Spleen (tissue), 11 donors: ENCODE results near the gene ERI3. TPM values are rescaled to one million over a fixed set of nuclear protein-coding genes. Genes with fewer than 3 reads are reported as not detected.

Source experiments
- DNase-seq: peaks from one replicate; pipeline ENCODE4 v3.0.0-alpha.2; 2020
- H3K27ac ChIP-seq, 8 donors: fragments of 200-600 bp; sonication (generic) in 7 of 8; 1 replicate in 4 of 8; 2 replicates in 4 of 8; pipeline versions ENCODE4 v1.5.0 to v1.8.0; 2016 to 2021; ENCODE audit warnings: inconsistent platforms in 4 of 8, mild to moderate bottlenecking in 4 of 8, moderate library complexity in 1 of 8
- H3K27me3 ChIP-seq, 7 donors: fragments of 200-600 bp; sonication (generic) in 6 of 7; replicated peaks in 1 of 7; 1 replicate in 4 of 7; 2 replicates in 3 of 7; pipeline versions ENCODE4 v1.5.0 to v1.8.0; 2016 to 2021; ENCODE audit warnings: inconsistent platforms in 3 of 7, mild to moderate bottlenecking in 1 of 7
- H3K36me3 ChIP-seq, 6 donors: fragments of 200-600 bp; sonication (generic) in 5 of 6; 1 replicate in 4 of 6; 2 replicates in 2 of 6; pipeline versions ENCODE4 v1.5.0 to v1.8.0; 2016 to 2021; ENCODE audit warnings: inconsistent platforms in 2 of 6
- H3K4me1 ChIP-seq, 6 donors: fragments of 200-600 bp; sonication (generic) in 5 of 6; 1 replicate in 3 of 6; 2 replicates in 3 of 6; pipeline versions ENCODE4 v1.5.0 to v1.8.0; 2016 to 2021; ENCODE audit warnings: inconsistent platforms in 3 of 6
- H3K4me3 ChIP-seq, 8 donors: fragments of 200-600 bp; sonication (generic) in 7 of 8; 1 replicate in 4 of 8; 2 replicates in 4 of 8; pipeline versions ENCODE4 v1.5.0 to v1.8.0; 2016 to 2021; ENCODE audit warnings: inconsistent platforms in 4 of 8, mild to moderate bottlenecking in 4 of 8, moderate library complexity in 2 of 8
- H3K9me3 ChIP-seq, 8 donors: fragments of 200-600 bp; sonication (generic) in 7 of 8; 1 replicate in 4 of 8; 2 replicates in 4 of 8; pipeline versions ENCODE4 v1.5.0 to v1.8.0; 2016 to 2021; ENCODE audit warnings: inconsistent platforms in 4 of 8
- POLR2A ChIP-seq, 3 donors: fragments of 450-650 bp; IDR thresholded peaks; one replicate each; pipeline ENCODE4 v1.5.1; 2017; ENCODE audit warnings: antibody characterized with exemption in 3 of 3, mild to moderate bottlenecking in 1 of 3
- POLR2AphosphoS5 ChIP-seq, 3 donors: sonication (generic); formaldehyde crosslinking; IDR thresholded peaks; one replicate each; pipeline ENCODE4 v1.5.1; 2017; ENCODE audit warnings: antibody characterized with exemption in 3 of 3
- WGBS, 5 donors: extraction: QIAGEN DNeasy Blood & Tissue Kit in 3 of 5; methylation state at CpG; one replicate each; pipeline versions ENCODE4 v1.1.5 to v1.1.7; 2013 to 2018; 5-methylcytosine and 5-hydroxymethylcytosine counted together
- intact Hi-C: fragments of 100-400 bp; cut with DNase I; formaldehyde crosslinking; loops from one replicate; pipeline ENCODE4 v1.15.0; 2023; ENCODE audit warnings: low total_unique reads
- polyA plus RNA-seq, 3 donors: library from polyadenylated mRNA; stranded (reverse); fragments of 200-250 nt; gene quantifications; one replicate each; pipeline ENCODE4 v1.2.1, GENCODE V29; 2013
- total RNA-seq, 7 donors: library from RNA; depleted of rRNA in 3 of 7; stranded (reverse); fragments of >200 nt in 3 of 7; fragmentation: NEBNext Ultra II Directional in 4 of 7; extraction: Animal tissue kit (Norgen Biotek cat#: 25700) in 4 of 7; gene quantifications; one replicate each; pipeline versions ENCODE4 v1.1.0 to v1.2.1, GENCODE V29; 2016 to 2021
- TF ChIP-seq, protein P1 (sequence below), 11 experiments: fragments of 200-600 bp in 7 of 11; fragments of 450-650 bp in 4 of 11; sonication (generic) in 4 of 11; IDR thresholded peaks in 8 of 11; conservative IDR thresholded peaks in 3 of 11; 1 replicate in 7 of 11; 2 replicates in 4 of 11; pipeline versions ENCODE4 v1.4.0 to v1.8.0; 2016 to 2021; ENCODE audit warnings: antibody characterized with exemption in 11 of 11, inconsistent platforms in 4 of 11, mild to moderate bottlenecking in 1 of 11
- donor health status: healthy with polysubstance abuse.
- donor health status: DM: no; HTN: no; CAD: no; lungs with moderate emphysema.
- donor health status: DM: no; HTN: no; CAD: no.
- donor health status: Bipolar disorder and iron deficiency.
- donor health status: healthy.
- donor health status: DM: no; HTN: no; CAD: no.
- donor health status: DM: yes; HTN: yes; CAD: no.

Gene ERI3
- total and polyA plus RNA-seq, 10 donors = 20.1 to 41.1 (median 27.3) TPM

DNA sequence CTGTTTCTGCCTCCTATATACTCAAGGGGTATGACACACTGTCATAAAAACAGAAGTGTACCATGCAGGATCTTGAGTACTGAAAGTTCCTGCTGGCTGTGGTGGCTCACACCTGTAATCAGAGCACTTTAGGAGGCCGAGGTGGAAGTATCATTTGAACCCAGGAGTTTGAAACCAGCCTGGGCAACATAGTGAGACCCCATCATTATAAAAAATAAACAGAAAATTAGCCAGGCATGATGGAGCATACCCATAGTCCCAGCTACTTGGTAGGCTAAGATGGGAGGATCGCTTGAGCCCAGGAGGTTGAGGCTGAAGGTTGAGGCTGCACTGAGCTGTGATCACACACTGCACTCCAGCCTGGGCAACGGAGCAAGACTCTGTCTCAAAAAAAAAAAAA lies 20.1 kb downstream of the ERI3 start:
- no peak overlapping the region for H3K4me3 ChIP-seq
- 92 to 99% (median 97%) methylated on average over 3 of the region's 3 CpGs for WGBS, 5 donors
- TF ChIP-seq POLR2AphosphoS5 (IDR thresholded peaks at IDR 0.05) (no peak), POLR2A (IDR thresholded peaks at IDR 0.05) (no peak)
- TF ChIP-seq, protein P1, sequence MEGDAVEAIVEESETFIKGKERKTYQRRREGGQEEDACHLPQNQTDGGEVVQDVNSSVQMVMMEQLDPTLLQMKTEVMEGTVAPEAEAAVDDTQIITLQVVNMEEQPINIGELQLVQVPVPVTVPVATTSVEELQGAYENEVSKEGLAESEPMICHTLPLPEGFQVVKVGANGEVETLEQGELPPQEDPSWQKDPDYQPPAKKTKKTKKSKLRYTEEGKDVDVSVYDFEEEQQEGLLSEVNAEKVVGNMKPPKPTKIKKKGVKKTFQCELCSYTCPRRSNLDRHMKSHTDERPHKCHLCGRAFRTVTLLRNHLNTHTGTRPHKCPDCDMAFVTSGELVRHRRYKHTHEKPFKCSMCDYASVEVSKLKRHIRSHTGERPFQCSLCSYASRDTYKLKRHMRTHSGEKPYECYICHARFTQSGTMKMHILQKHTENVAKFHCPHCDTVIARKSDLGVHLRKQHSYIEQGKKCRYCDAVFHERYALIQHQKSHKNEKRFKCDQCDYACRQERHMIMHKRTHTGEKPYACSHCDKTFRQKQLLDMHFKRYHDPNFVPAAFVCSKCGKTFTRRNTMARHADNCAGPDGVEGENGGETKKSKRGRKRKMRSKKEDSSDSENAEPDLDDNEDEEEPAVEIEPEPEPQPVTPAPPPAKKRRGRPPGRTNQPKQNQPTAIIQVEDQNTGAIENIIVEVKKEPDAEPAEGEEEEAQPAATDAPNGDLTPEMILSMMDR (IDR thresholded peaks at IDR 0.05 in 8 of 11, conservative IDR thresholded peaks at IDR 0.05 in 3 of 11) = no peak
- intact Hi-C loops = no loop called here
- no peak for DNase-seq
- H3K36me3 ChIP-seq = peaks cover 0 to 96% (median 45%) of the 10 kb centered on the region in 6 donors
- H3K27ac ChIP-seq = no peak overlapping the region
- peaks cover 0 to 7% (median 0%) of the 10 kb centered on the region in 8 donors for H3K9me3 ChIP-seq
- no peaks in the 10 kb centered on the region for H3K4me1 ChIP-seq
- H3K27me3 ChIP-seq = no peaks in the 10 kb centered on the region

DNA sequence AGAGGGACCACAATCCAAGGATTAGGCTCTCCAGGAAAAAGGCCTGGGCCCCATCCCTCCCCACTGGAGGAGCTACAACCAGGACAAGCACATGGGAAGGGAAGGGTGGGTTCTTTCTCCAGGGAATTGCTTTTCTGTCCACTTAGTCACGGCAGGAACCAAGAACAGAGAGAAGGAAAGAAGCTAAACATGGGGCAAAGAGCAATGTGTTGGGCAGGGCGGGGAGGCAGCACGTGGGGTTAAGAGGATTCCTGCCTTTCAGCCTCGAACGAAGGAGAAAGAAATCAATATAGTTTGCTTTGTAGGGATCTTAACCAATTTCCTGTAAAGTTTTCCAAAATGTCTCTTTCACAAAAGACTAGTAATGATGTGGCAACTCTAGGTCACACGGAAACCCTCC lies 21.7 kb downstream of the ERI3 start:
- peaks cover 0 to 84% (median 37%) of the 10 kb centered on the region in 6 donors for H3K36me3 ChIP-seq
- no peak for DNase-seq
- no peak overlapping the region for H3K27ac ChIP-seq
- intact Hi-C loops = no loop called here
- H3K4me1 ChIP-seq = no peaks in the 10 kb centered on the region
- WGBS, 5 donors = 71 to 93% (median 89%) methylated on average over 6 of the region's 6 CpGs
- H3K27me3 ChIP-seq = no peaks in the 10 kb centered on the region
- no peak overlapping the region for H3K4me3 ChIP-seq
- no peak for TF ChIP-seq POLR2A (IDR thresholded peaks at IDR 0.05)
- TF ChIP-seq, protein P1 (IDR thresholded peaks at IDR 0.05 in 8 of 11, conservative IDR thresholded peaks at IDR 0.05 in 3 of 11) = no peak
- TF ChIP-seq POLR2AphosphoS5 (IDR thresholded peaks at IDR 0.05) = no peak
- peaks cover 0 to 4% (median 0%) of the 10 kb centered on the region in 8 donors for H3K9me3 ChIP-seq

DNA sequence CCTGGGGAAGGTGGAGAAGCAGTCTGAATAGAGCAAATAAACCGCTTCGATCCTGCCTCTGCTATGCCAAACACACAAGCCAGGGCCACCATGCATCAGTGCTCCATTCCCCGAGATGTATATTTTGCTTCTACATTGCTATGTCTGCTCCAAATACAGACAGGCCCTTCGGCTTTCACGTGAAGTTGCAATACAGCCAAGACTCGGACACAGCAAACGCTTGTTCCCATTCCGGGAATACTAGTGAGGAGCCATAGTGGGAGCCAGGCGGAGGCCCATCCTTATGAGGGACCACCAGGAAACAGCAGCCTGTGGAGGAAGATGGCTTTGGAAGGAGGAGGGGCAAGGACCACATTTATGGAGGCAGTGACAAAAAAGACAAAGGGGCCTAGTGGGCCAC lies 22.6 kb downstream of the ERI3 start:
- peaks cover 0 to 77% (median 30%) of the 10 kb centered on the region in 6 donors for H3K36me3 ChIP-seq
- 96 to 100% (median 97%) methylated on average over 9 of the region's 9 CpGs for WGBS, 5 donors
- no peaks in the 10 kb centered on the region for H3K27me3 ChIP-seq
- no peaks in the 10 kb centered on the region for H3K4me1 ChIP-seq
- no peaks in the 10 kb centered on the region for H3K9me3 ChIP-seq
- H3K4me3 ChIP-seq = no peak overlapping the region
- no peak overlapping the region for H3K27ac ChIP-seq
- DNase-seq = no peak
- TF ChIP-seq, protein P1 (IDR thresholded peaks at IDR 0.05 in 8 of 11, conservative IDR thresholded peaks at IDR 0.05 in 3 of 11) = no peak
- TF ChIP-seq POLR2A (IDR thresholded peaks at IDR 0.05) (no peak), POLR2AphosphoS5 (IDR thresholded peaks at IDR 0.05) (no peak)
- intact Hi-C loops = no loop called here

DNA sequence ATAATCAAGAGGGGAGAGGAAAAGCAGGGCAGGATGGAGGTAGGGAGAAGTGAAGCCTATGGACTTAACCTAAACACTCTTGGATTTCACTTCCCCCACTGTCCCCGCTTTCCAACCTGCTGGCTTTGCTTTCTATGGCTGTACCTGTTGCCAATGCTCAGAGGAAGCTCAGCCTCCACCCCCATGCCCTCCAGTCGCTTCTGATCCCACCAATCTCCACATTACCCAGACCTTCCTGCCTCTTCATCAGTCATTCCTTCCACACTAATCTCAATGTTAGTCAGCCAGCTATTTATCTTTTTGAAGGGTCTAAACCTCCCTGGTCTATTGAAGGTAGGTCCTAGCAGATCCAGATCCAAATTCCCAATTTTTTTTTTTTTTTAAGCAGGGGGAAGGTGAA lies 24.1 kb downstream of the ERI3 start:
- Histone ChIP-seq H3K27me3 (no peaks in the 10 kb centered on the region), H3K4me3 (no peak overlapping the region), H3K36me3 (peaks cover 0 to 76% (median 20%) of the 10 kb centered on the region in 6 donors), H3K27ac (no peak overlapping the region), H3K4me1 (no peaks in the 10 kb centered on the region), H3K9me3 (no peaks in the 10 kb centered on the region)
- no peak for DNase-seq
- intact Hi-C loops = no loop called here
- TF ChIP-seq POLR2A (IDR thresholded peaks at IDR 0.05) = no peak
- TF ChIP-seq POLR2AphosphoS5 (IDR thresholded peaks at IDR 0.05) = no peak
- TF ChIP-seq, protein P1 (IDR thresholded peaks at IDR 0.05 in 8 of 11, conservative IDR thresholded peaks at IDR 0.05 in 3 of 11) = no peak
- WGBS, 5 donors = 90 to 98% (median 92%) methylated on average over 2 of the region's 2 CpGs
